Measurements from ENCODE around the gene GALNT12.
A peak's percentile ranks its signal among the peaks of the same experiment; 100 is the strongest.

GALNT12 gene, protein sequence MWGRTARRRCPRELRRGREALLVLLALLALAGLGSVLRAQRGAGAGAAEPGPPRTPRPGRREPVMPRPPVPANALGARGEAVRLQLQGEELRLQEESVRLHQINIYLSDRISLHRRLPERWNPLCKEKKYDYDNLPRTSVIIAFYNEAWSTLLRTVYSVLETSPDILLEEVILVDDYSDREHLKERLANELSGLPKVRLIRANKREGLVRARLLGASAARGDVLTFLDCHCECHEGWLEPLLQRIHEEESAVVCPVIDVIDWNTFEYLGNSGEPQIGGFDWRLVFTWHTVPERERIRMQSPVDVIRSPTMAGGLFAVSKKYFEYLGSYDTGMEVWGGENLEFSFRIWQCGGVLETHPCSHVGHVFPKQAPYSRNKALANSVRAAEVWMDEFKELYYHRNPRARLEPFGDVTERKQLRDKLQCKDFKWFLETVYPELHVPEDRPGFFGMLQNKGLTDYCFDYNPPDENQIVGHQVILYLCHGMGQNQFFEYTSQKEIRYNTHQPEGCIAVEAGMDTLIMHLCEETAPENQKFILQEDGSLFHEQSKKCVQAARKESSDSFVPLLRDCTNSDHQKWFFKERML

DNA sequence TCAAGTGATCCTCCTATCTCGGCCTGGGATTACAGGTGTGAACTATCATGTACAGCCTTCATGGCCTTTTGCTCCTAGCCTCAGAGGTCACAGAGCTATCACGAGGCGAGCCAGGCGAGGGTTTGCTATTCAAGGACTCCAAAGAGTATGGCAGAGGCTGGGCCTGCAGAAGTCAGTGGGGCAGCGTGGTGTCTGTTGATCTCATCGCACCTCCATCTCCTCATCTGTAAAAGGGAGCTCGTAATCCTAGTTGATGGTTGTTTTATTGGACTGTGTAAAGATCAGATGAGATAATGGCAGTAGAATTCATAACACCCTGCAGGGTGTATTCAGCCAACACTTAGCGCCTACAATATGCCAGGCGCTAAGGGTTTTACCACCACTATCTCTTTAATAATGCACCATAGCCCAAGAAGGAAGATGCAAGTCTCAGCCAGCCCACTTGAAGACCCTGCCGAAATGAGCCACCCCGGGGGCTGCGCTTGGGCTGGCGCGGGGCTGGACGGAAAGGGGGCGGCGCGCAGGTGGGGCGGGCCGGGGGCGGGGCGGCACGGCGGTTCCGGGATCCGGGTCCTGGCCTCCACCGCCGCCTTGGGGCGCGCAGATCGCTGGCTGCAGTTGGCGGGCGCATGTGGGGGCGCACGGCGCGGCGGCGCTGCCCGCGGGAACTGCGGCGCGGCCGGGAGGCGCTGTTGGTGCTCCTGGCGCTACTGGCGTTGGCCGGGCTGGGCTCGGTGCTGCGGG is at the start of gene GALNT12:
GALNT12 (plus strand) TSS at position 601 of the 744 bp plus-strand sequence; CDS start at position 630, 29 bp downstream.
- H3K36me3 ChIP-seq (replicated peaks; ENCODE audit: low read depth, low read length) = no peaks in the 10 kb centered on the region
- no peak for TF ChIP-seq EZH2phosphoT487 (IDR thresholded peaks at IDR 0.05; ENCODE audit: low read depth)
- peak within 1 kb of the TSS; percentile 73 for H3K9ac ChIP-seq (ENCODE audit: low read length)
- peak within 1 kb of the TSS; percentile 97 for H3K4me2 ChIP-seq (ENCODE audit: low read length)
- H3K27ac ChIP-seq (ENCODE audit: low read length) = no peak within 1 kb of the TSS
- no peaks in the 10 kb centered on the region for H3K9me3 ChIP-seq (ENCODE audit: insufficient read depth, low read length)
- peak within 1 kb of the TSS; percentile 100 for H2AFZ ChIP-seq (ENCODE audit: low read depth, low read length)
- peaks cover 27% of the 10 kb centered on the region for H3K27me3 ChIP-seq (ENCODE audit: low read depth, low read length)
- no peaks in the 10 kb centered on the region for H4K20me1 ChIP-seq (ENCODE audit: insufficient read depth, low read length)
- peaks cover 39% of the 10 kb centered on the region for H3K4me1 ChIP-seq (ENCODE audit: low read length)
- H3K4me3 ChIP-seq (ENCODE audit: low read length) = peak within 1 kb of the TSS; percentile 98
- no peaks in the 10 kb centered on the region for H3K79me2 ChIP-seq (ENCODE audit: low read length)

GRCh38 chr9:98760231-98760630 is 47.2 kb upstream of the GALNT12 start:
- H4K20me1 ChIP-seq (ENCODE audit: insufficient read depth, low read length) = no peaks in the 10 kb centered on the region
- no peak overlapping the region for H2AFZ ChIP-seq (ENCODE audit: low read depth, low read length)
- H3K27me3 ChIP-seq (ENCODE audit: low read depth, low read length) = no peaks in the 10 kb centered on the region
- H3K79me2 ChIP-seq (ENCODE audit: low read length) = no peaks in the 10 kb centered on the region
- H3K27ac ChIP-seq (ENCODE audit: low read length) = no peak overlapping the region
- H3K4me2 ChIP-seq (ENCODE audit: low read length) = no peak overlapping the region
- no peak for TF ChIP-seq CTCF (IDR thresholded peaks at IDR 0.05; ENCODE audit: low read depth, low read length)
- TF ChIP-seq EZH2phosphoT487 (IDR thresholded peaks at IDR 0.05; ENCODE audit: low read depth) = no peak
- H3K4me3 ChIP-seq (ENCODE audit: low read length) = no peak overlapping the region
- H3K36me3 ChIP-seq (replicated peaks; ENCODE audit: low read depth, low read length) = peaks cover 18% of the 10 kb centered on the region
- H3K9ac ChIP-seq (ENCODE audit: low read length) = no peak overlapping the region
- H3K4me1 ChIP-seq (ENCODE audit: low read length) = no peaks in the 10 kb centered on the region
- H3K9me3 ChIP-seq (ENCODE audit: insufficient read depth, low read length) = no peaks in the 10 kb centered on the region

DNA sequence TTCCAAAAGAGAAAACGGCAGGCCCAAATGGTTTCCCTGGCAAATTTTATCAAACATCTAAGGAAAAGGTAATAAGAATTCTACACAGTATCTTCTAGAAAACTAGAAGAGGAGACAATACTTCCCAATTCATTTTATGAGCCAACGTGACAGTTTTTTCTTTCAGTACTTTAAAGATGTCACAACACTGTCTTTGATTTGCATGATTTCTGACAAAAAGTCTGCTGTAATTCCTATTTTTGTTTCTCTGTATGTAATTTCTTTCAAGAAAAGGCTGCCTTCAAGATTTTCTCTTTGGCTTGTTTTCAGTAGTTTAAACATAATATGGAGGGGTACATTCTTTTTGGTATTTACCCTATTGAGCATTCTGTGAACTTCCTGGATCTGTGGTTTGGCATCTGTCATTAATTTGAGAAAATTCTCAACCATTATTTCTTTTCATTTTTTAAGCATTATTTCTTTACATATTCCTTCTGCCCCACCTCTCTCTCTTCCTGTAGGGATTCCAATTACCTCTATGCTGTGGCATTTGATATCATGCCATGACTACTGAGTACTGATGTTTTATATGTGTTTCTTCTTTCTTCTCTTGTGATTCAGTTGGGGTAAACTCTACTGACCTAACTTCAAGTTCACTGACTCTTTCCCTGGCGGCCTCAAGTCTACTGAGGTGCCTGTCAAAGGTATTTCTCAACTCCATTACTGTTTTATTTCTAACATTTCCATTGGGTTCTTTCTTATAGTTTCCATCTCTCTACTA is 43.3 kb upstream of the GALNT12 start:
- Histone ChIP-seq H3K27ac (ENCODE audit: low read length) (no peak overlapping the region), H3K9me3 (ENCODE audit: insufficient read depth, low read length) (no peaks in the 10 kb centered on the region), H3K9ac (ENCODE audit: low read length) (no peak overlapping the region), H3K4me1 (ENCODE audit: low read length) (no peaks in the 10 kb centered on the region), H3K4me3 (ENCODE audit: low read length) (no peak overlapping the region), H3K27me3 (ENCODE audit: low read depth, low read length) (no peaks in the 10 kb centered on the region), H4K20me1 (ENCODE audit: insufficient read depth, low read length) (no peaks in the 10 kb centered on the region), H2AFZ (ENCODE audit: low read depth, low read length) (no peak overlapping the region), H3K79me2 (ENCODE audit: low read length) (no peaks in the 10 kb centered on the region), H3K36me3 (replicated peaks; ENCODE audit: low read depth, low read length) (peaks cover 4% of the 10 kb centered on the region), H3K4me2 (ENCODE audit: low read length) (no peak overlapping the region)
- TF ChIP-seq CTCF (IDR thresholded peaks at IDR 0.05; ENCODE audit: low read depth, low read length) (no peak), EZH2phosphoT487 (IDR thresholded peaks at IDR 0.05; ENCODE audit: low read depth) (no peak)

DNA sequence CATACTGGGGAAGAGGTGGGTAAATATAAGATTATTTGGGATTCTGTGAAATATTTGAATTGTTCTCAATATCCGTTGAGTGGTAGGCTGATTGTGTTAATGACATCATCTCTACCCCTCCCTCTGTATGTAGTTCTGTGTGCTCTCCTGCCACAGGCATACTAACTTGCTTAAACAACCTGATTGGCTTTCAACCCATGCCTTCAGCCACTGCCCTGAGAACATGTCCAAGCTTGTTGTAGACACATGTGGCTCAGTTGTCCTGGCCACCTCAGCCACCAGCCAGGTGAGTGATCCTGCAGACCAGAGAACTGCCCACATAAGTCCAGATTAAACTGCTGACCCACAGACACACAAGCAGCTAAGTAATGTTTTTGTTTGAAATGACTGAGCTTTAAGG is 42.2 kb upstream of the GALNT12 start:
- Histone ChIP-seq H3K9ac (ENCODE audit: low read length) (no peak overlapping the region), H3K4me1 (ENCODE audit: low read length) (no peaks in the 10 kb centered on the region), H3K79me2 (ENCODE audit: low read length) (no peaks in the 10 kb centered on the region), H3K4me3 (ENCODE audit: low read length) (no peak overlapping the region), H2AFZ (ENCODE audit: low read depth, low read length) (no peak overlapping the region), H3K36me3 (replicated peaks; ENCODE audit: low read depth, low read length) (peaks cover 6% of the 10 kb centered on the region), H4K20me1 (ENCODE audit: insufficient read depth, low read length) (no peaks in the 10 kb centered on the region), H3K4me2 (ENCODE audit: low read length) (no peak overlapping the region), H3K27me3 (ENCODE audit: low read depth, low read length) (no peaks in the 10 kb centered on the region), H3K9me3 (ENCODE audit: insufficient read depth, low read length) (no peaks in the 10 kb centered on the region), H3K27ac (ENCODE audit: low read length) (no peak overlapping the region)
- no peak for TF ChIP-seq EZH2phosphoT487 (IDR thresholded peaks at IDR 0.05; ENCODE audit: low read depth)
- no peak for TF ChIP-seq CTCF (IDR thresholded peaks at IDR 0.05; ENCODE audit: low read depth, low read length)
